NCI-H510A (cell line): ENCODE data around the gene TMEM222.
"Not testable (repeated sequence)": the region's sequence is repeated elsewhere in the genome, so short reads cannot be mapped to it uniquely, and the experiment has no call there.

Experiments used
- DNase-seq: peaks from one replicate; lab custom pipeline; 2025; lab: John Stamatoyannopoulos, UW

The TMEM222 gene

GRCh38 chr1:27380224-27380623 is 58.3 kb downstream of the TMEM222 start:
- DNase-seq = no peak

- DNase-seq = no peak
These were observed 59.1 kb downstream of the TMEM222 start for GRCh38 chr1:27380766-27381733.

- DNase-seq = no peak
These were observed 60.2 kb downstream of the TMEM222 start for GRCh38 chr1:27381969-27382762.

GRCh38 chr1:27383039-27383605 is 61.2 kb downstream of the TMEM222 start, which contains the start of gene CD164L2:
TSS of gene CD164L2 (minus strand) at chr1:27383333. CDS start at chr1:27383239, 94 bp downstream.
- no peak for DNase-seq

GRCh38 chr1:27383661-27384060 is 61.7 kb downstream of the TMEM222 start:
- DNase-seq = no peak

- not testable (repeated sequence) for DNase-seq
These were observed 62.8 kb downstream of the TMEM222 start for GRCh38 chr1:27384797-27385196.
